Motor neuron (in vitro differentiated cells): ENCODE results near the gene PSORS1C1. TPM values are rescaled to one million over a fixed set of nuclear protein-coding genes. Genes with fewer than 3 reads are reported as not detected.

Experiments
- ATAC-seq, 8 experiments: fragments of 200-7000 bp; cut with Tn5 transposase; replicated peaks in 6 of 8; 2 replicates each; pipeline ENCODE4 v1.8.0; 2021; ENCODE audit warnings: mild to moderate bottlenecking in 8 of 8, moderate library complexity in 8 of 8
- H3K27ac ChIP-seq, 2 donors: fragments of 250-450 bp; sonication (Bioruptor Pico); 2 replicates each; pipeline ENCODE4 v1.9.0; 2021; ENCODE audit warnings: antibody characterized with exemption in 2 of 2, mild to moderate bottlenecking in 2 of 2, moderate library complexity in 1 of 2
- H3K4me1 ChIP-seq, 2 donors: fragments of 250-450 bp; sonication (Bioruptor Pico); replicated peaks in 1 of 2; 2 replicates each; pipeline ENCODE4 v1.6.1; 2021; ENCODE audit warnings: antibody characterized with exemption in 2 of 2, mild to moderate bottlenecking in 2 of 2, moderate library complexity in 1 of 2
- H3K4me3 ChIP-seq, 5 donors: fragments of 250-450 bp; sonication (Bioruptor Pico); 2 replicates each; pipeline ENCODE4 v1.9.0; 2021; ENCODE audit warnings: antibody characterized with exemption in 5 of 5, mild to moderate bottlenecking in 5 of 5, moderate library complexity in 4 of 5
- WGBS, 10 experiments: fragments of 450-650 bp; shearing (Covaris generic); methylation state at CpG; one replicate each; pipeline ENCODE4 v1.0.0; 2022; 5-methylcytosine and 5-hydroxymethylcytosine counted together
- in situ Hi-C, 9 experiments: fragments of 400-800 bp; cut with MboI; loops; one replicate each; pipeline ENCODE4 v1.15.0; 2021; ENCODE audit warnings: low sequenced_read_pairs in 9 of 9, low pct_unique_long_range_greater_than_20kb in 2 of 9; ENCODE audit not compliant: unreplicated experiment in 9 of 9
- total RNA-seq, 8 experiments: library from RNA; unstranded; fragments of 300-600 nt; gene quantifications; 2 replicates each; pipeline versions ENCODE4 v1.2.3 to v1.2.4, GENCODE V29; 2022

The PSORS1C1 gene
- total RNA-seq, 8 experiments from 2014 or later, result 0.33 to 8.0 (median 1.9) TPM

- Histone ChIP-seq H3K4me3 (no peak overlapping the region), H3K4me1 (peaks cover 0 to 13% of the 10 kb centered on the region in 2 donors), H3K27ac (peak overlapping the region in 1 of 2 donors; percentile 45)
- in situ Hi-C loops, result loop anchor here in 7 of 9 experiments (25.0 kb wide), 4 partner anchors 172 to 547 kb away; partner anchors contain the start of genes GTF2H4 (in 3 of the 7), VARS2 (in 3 of the 7), FLOT1 (in 2 of the 7) and IER3 (in 2 of the 7)
- peak; percentile 48 to 81 (median 63) for ATAC-seq
- 10 to 100% (median 53%) methylated on average over 1 to 7 of the region's 8 CpGs; no CpG with 5 or more reads in 3 of the 10 experiments for WGBS, 10 experiments
Observed at GRCh38 chr6:31083742-31084354, 30.8 kb upstream of the PSORS1C1 start.

- ATAC-seq, result peak in 3 of 8 experiments; percentile 10 to 21 (median 19)
- 5 to 67% (median 36%) methylated on average over 4 to 7 of the region's 7 CpGs; no CpG with 5 or more reads in 2 of the 10 experiments for WGBS, 10 experiments
- no peak overlapping the region for H3K4me3 ChIP-seq
- H3K27ac ChIP-seq, result no peak overlapping the region
- in situ Hi-C loops, result loop anchor here in 7 of 9 experiments (25.0 kb wide), 4 partner anchors 175 to 550 kb away; partner anchors contain the start of genes GTF2H4 (in 3 of the 7), VARS2 (in 3 of the 7), FLOT1 (in 2 of the 7) and IER3 (in 2 of the 7)
- peaks cover 0 to 9% of the 10 kb centered on the region in 2 donors for H3K4me1 ChIP-seq
Observed at GRCh38 chr6:31086788-31087440, 27.7 kb upstream of the PSORS1C1 start.

- in situ Hi-C loops, result loop anchor here in 7 of 9 experiments (25.0 kb wide), 4 partner anchors 175 to 550 kb away; partner anchors contain the start of genes GTF2H4 (in 3 of the 7), VARS2 (in 3 of the 7), FLOT1 (in 2 of the 7) and IER3 (in 2 of the 7)
- ATAC-seq, result peak; percentile 89 to 98 (median 92)
- 0 to 17% (median 9%) methylated on average over 6 to 14 of the region's 14 CpGs for WGBS, 10 experiments
- peaks cover 0 to 9% of the 10 kb centered on the region in 2 donors for H3K4me1 ChIP-seq
- no peak overlapping the region for H3K27ac ChIP-seq
- no peak overlapping the region for H3K4me3 ChIP-seq
Observed at GRCh38 chr6:31087494-31088089, 27.0 kb upstream of the PSORS1C1 start.

GRCh38 chr6:31090275-31090972, 24.2 kb upstream of the PSORS1C1 start:
- Histone ChIP-seq H3K4me3 (no peak overlapping the region), H3K27ac (no peak overlapping the region), H3K4me1 (peaks cover 0 to 4% of the 10 kb centered on the region in 2 donors)
- in situ Hi-C loops, result loop anchor here in 7 of 9 experiments (25.0 kb wide), 4 partner anchors 178 to 553 kb away; partner anchors contain the start of genes GTF2H4 (in 3 of the 7), VARS2 (in 3 of the 7), FLOT1 (in 2 of the 7) and IER3 (in 2 of the 7)
- 55 to 100% (median 93%) methylated on average over 1 to 3 of the region's 3 CpGs for WGBS, 10 experiments
- no peak for ATAC-seq

GRCh38 chr6:31090973-31091364, 23.6 kb upstream of the PSORS1C1 start:
- in situ Hi-C loops, result loop anchor here in 7 of 9 experiments (25.0 kb wide), 4 partner anchors 179 to 554 kb away; partner anchors contain the start of genes GTF2H4 (in 3 of the 7), VARS2 (in 3 of the 7), FLOT1 (in 2 of the 7) and IER3 (in 2 of the 7)

GRCh38 chr6:31091680-31092079, 22.9 kb upstream of the PSORS1C1 start:
- H3K4me1 ChIP-seq, result peaks cover 0 to 4% of the 10 kb centered on the region in 2 donors
- peak in 2 of 8 experiments; percentile 16 to 34 for ATAC-seq
- 40 to 100% (median 68%) methylated on average over 1 to 3 of the region's 3 CpGs; no CpG with 5 or more reads in 4 of the 10 experiments for WGBS, 10 experiments
- H3K27ac ChIP-seq, result no peak overlapping the region
- in situ Hi-C loops, result loop anchor here in 7 of 9 experiments (25.0 kb wide), 4 partner anchors 179 to 554 kb away; partner anchors contain the start of genes GTF2H4 (in 3 of the 7), VARS2 (in 3 of the 7), FLOT1 (in 2 of the 7) and IER3 (in 2 of the 7)
- no peak overlapping the region for H3K4me3 ChIP-seq

More at GRCh38 chr6:31090973-31091364, 23.6 kb upstream of the PSORS1C1 start:
- WGBS, 10 experiments, result 50 to 100% (median 83%) methylated on average over 1 to 3 of the region's 6 CpGs; no CpG with 5 or more reads in 3 of the 10 experiments
- no peak overlapping the region for H3K4me3 ChIP-seq
- H3K4me1 ChIP-seq, result peaks cover 0 to 4% of the 10 kb centered on the region in 2 donors
- no peak for ATAC-seq
- no peak overlapping the region for H3K27ac ChIP-seq

GRCh38 chr6:31092238-31092637, 22.4 kb upstream of the PSORS1C1 start:
- in situ Hi-C loops, result loop anchor here in 7 of 9 experiments (25.0 kb wide), 4 partner anchors 180 to 555 kb away; partner anchors contain the start of genes GTF2H4 (in 3 of the 7), VARS2 (in 3 of the 7), FLOT1 (in 2 of the 7) and IER3 (in 2 of the 7)
- H3K4me3 ChIP-seq, result no peak overlapping the region
- no peak overlapping the region for H3K27ac ChIP-seq
- 33 to 100% (median 89%) methylated on average over 1 to 2 of the region's 2 CpGs; no CpG with 5 or more reads in 2 of the 10 experiments for WGBS, 10 experiments
- no peaks in the 10 kb centered on the region for H3K4me1 ChIP-seq
- no peak for ATAC-seq

- no peak overlapping the region for H3K4me3 ChIP-seq
- H3K27ac ChIP-seq, result no peak overlapping the region
- ATAC-seq, result peak in 3 of 8 experiments; percentile 12 to 24 (median 18)
- in situ Hi-C loops, result loop anchor here in 7 of 9 experiments (25.0 kb wide), 4 partner anchors 181 to 556 kb away; partner anchors contain the start of genes GTF2H4 (in 3 of the 7), VARS2 (in 3 of the 7), FLOT1 (in 2 of the 7) and IER3 (in 2 of the 7)
- no peaks in the 10 kb centered on the region for H3K4me1 ChIP-seq
- WGBS, 10 experiments, result 77 to 93% (median 81%) methylated on average over 2 to 12 of the region's 12 CpGs; no CpG with 5 or more reads in 1 of the 10 experiments
Observed at GRCh38 chr6:31092769-31093505, 21.7 kb upstream of the PSORS1C1 start.

GRCh38 chr6:31094389-31094881, 20.2 kb upstream of the PSORS1C1 start:
- Histone ChIP-seq H3K4me3 (no peak overlapping the region), H3K27ac (no peak overlapping the region), H3K4me1 (no peaks in the 10 kb centered on the region)
- in situ Hi-C loops, result loop anchor here in 7 of 9 experiments (25.0 kb wide), 4 partner anchors 182 to 557 kb away; partner anchors contain the start of genes GTF2H4 (in 3 of the 7), VARS2 (in 3 of the 7), FLOT1 (in 2 of the 7) and IER3 (in 2 of the 7)
- ATAC-seq, result no peak
- 15 to 92% (median 32%) methylated on average over 1 to 3 of the region's 3 CpGs; no CpG with 5 or more reads in 5 of the 10 experiments for WGBS, 10 experiments

- ATAC-seq, result no peak
- in situ Hi-C loops, result loop anchor here in 7 of 9 experiments (25.0 kb wide), 4 partner anchors 184 to 559 kb away; partner anchors contain the start of genes GTF2H4 (in 3 of the 7), VARS2 (in 3 of the 7), FLOT1 (in 2 of the 7) and IER3 (in 2 of the 7)
- no peak overlapping the region for H3K27ac ChIP-seq
- H3K4me1 ChIP-seq, result no peaks in the 10 kb centered on the region
- no peak overlapping the region for H3K4me3 ChIP-seq
- 49 to 93% (median 71%) methylated on average over 1 to 3 of the region's 3 CpGs for WGBS, 10 experiments
Observed at GRCh38 chr6:31096215-31096614, 18.4 kb upstream of the PSORS1C1 start.
